ENCODE data around the gene LTBP1. TPM values are rescaled to one million over a fixed set of nuclear protein-coding genes. Genes with fewer than 3 reads are reported as not detected.

LTBP1 gene
- total RNA-seq, 1 donor from 2014 or later: 29.7 TPM

GRCh38 chr2:33225350-33225749 lies 278.6 kb downstream of the LTBP1 start:
- peaks cover 12% of the 10 kb centered on the region for H3K36me3 ChIP-seq (ENCODE audit: insufficient read depth, low read length)
- no peak overlapping the region for H3K4me2 ChIP-seq (ENCODE audit: low read length)
- no peaks in the 10 kb centered on the region for H3K36me3 Mint-ChIP-seq (ENCODE audit: low read depth, unreplicated experiment)
- no peak overlapping the region for H3K4me3 ChIP-seq (ENCODE audit: insufficient read depth, low read depth, low read length)
- no peak for DNase-seq (ENCODE audit: low read depth)
- no peaks in the 10 kb centered on the region for H3K27me3 ChIP-seq (ENCODE audit: insufficient read depth, low read length)
- H4K20me1 ChIP-seq (ENCODE audit: insufficient read depth, low read length): no peaks in the 10 kb centered on the region
- TF ChIP-seq, protein P1, sequence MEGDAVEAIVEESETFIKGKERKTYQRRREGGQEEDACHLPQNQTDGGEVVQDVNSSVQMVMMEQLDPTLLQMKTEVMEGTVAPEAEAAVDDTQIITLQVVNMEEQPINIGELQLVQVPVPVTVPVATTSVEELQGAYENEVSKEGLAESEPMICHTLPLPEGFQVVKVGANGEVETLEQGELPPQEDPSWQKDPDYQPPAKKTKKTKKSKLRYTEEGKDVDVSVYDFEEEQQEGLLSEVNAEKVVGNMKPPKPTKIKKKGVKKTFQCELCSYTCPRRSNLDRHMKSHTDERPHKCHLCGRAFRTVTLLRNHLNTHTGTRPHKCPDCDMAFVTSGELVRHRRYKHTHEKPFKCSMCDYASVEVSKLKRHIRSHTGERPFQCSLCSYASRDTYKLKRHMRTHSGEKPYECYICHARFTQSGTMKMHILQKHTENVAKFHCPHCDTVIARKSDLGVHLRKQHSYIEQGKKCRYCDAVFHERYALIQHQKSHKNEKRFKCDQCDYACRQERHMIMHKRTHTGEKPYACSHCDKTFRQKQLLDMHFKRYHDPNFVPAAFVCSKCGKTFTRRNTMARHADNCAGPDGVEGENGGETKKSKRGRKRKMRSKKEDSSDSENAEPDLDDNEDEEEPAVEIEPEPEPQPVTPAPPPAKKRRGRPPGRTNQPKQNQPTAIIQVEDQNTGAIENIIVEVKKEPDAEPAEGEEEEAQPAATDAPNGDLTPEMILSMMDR (IDR thresholded peaks at IDR 0.05; ENCODE audit: insufficient read depth, low read depth, low read length): no peak
- TF ChIP-seq EZH2 (IDR thresholded peaks at IDR 0.05; ENCODE audit: insufficient read depth, low read length): no peak
- H3K79me2 ChIP-seq (ENCODE audit: insufficient read depth, low read length): no peaks in the 10 kb centered on the region
- no peaks in the 10 kb centered on the region for H3K27me3 Mint-ChIP-seq (ENCODE audit: low read depth, unreplicated experiment)
- peak; percentile 41 for FAIRE-seq
- H3K9ac ChIP-seq (ENCODE audit: low read length): no peak overlapping the region
- no peak overlapping the region for H3K27ac ChIP-seq (ENCODE audit: low read depth, low read length)
- H3K4me1 Mint-ChIP-seq (ENCODE audit: low read depth, unreplicated experiment): peaks cover 7% of the 10 kb centered on the region
- H3K4me3 Mint-ChIP-seq (ENCODE audit: unreplicated experiment): no peak overlapping the region
- H2AFZ ChIP-seq (ENCODE audit: low read depth, low read length): no peak overlapping the region
- peaks cover 5% of the 10 kb centered on the region for H3K9me3 Mint-ChIP-seq (ENCODE audit: unreplicated experiment)
- no peak overlapping the region for H3K27ac Mint-ChIP-seq (ENCODE audit: unreplicated experiment)
- H3K4me1 ChIP-seq (ENCODE audit: insufficient read depth, low read length): peaks cover 9% of the 10 kb centered on the region
- H3K9me3 ChIP-seq (ENCODE audit: insufficient read depth, low read depth, low read length): no peaks in the 10 kb centered on the region

- no peaks in the 10 kb centered on the region for H3K36me3 Mint-ChIP-seq (ENCODE audit: low read depth, unreplicated experiment)
- Histone ChIP-seq H3K4me1 (ENCODE audit: insufficient read depth, low read length) (peaks cover 11% of the 10 kb centered on the region), H3K9ac (ENCODE audit: low read length) (no peak overlapping the region), H3K36me3 (ENCODE audit: insufficient read depth, low read length) (peaks cover 12% of the 10 kb centered on the region), H3K27ac (ENCODE audit: low read depth, low read length) (no peak overlapping the region), H3K27me3 (ENCODE audit: insufficient read depth, low read length) (no peaks in the 10 kb centered on the region), H3K79me2 (ENCODE audit: insufficient read depth, low read length) (no peaks in the 10 kb centered on the region), H3K9me3 (ENCODE audit: insufficient read depth, low read depth, low read length) (no peaks in the 10 kb centered on the region), H2AFZ (ENCODE audit: low read depth, low read length) (no peak overlapping the region), H3K4me2 (ENCODE audit: low read length) (no peak overlapping the region), H3K4me3 (ENCODE audit: insufficient read depth, low read depth, low read length) (no peak overlapping the region), H4K20me1 (ENCODE audit: insufficient read depth, low read length) (no peaks in the 10 kb centered on the region)
- FAIRE-seq (no peak), DNase-seq (ENCODE audit: low read depth) (no peak)
- no peaks in the 10 kb centered on the region for H3K27me3 Mint-ChIP-seq (ENCODE audit: low read depth, unreplicated experiment)
- no peaks in the 10 kb centered on the region for H3K4me1 Mint-ChIP-seq (ENCODE audit: low read depth, unreplicated experiment)
- TF ChIP-seq EZH2 (IDR thresholded peaks at IDR 0.05; ENCODE audit: insufficient read depth, low read length): no peak
- TF ChIP-seq, protein P1 (IDR thresholded peaks at IDR 0.05; ENCODE audit: insufficient read depth, low read depth, low read length): no peak
- no peak overlapping the region for H3K27ac Mint-ChIP-seq (ENCODE audit: unreplicated experiment)
- peaks cover 5% of the 10 kb centered on the region for H3K9me3 Mint-ChIP-seq (ENCODE audit: unreplicated experiment)
- H3K4me3 Mint-ChIP-seq (ENCODE audit: unreplicated experiment): no peak overlapping the region
Observed at GRCh38 chr2:33226546-33226945, 279.8 kb downstream of the LTBP1 start.

DNA sequence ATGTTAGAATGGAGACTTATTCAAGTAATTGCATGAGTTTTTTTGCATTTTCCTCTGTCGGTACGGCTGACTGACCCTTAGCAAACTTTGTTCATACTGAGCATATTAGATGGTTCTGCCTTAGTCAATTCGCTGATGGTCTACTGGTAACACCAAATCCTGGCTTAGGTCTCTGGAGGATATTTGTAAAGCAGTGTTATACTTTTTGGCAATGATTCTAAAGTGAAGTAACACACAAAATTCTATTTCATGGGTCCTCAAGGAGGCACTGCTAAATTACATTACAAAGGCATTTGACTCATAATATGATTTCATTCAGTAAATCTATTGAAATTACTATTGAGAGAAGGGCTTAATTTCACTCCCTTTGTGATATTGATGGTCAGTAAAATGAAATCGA lies 282.9 kb downstream of the LTBP1 start:
- H3K27me3 Mint-ChIP-seq (ENCODE audit: low read depth, unreplicated experiment): no peaks in the 10 kb centered on the region
- Histone ChIP-seq H2AFZ (ENCODE audit: low read depth, low read length) (no peak overlapping the region), H3K4me2 (ENCODE audit: low read length) (no peak overlapping the region), H4K20me1 (ENCODE audit: insufficient read depth, low read length) (no peaks in the 10 kb centered on the region), H3K27ac (ENCODE audit: low read depth, low read length) (no peak overlapping the region), H3K9ac (ENCODE audit: low read length) (no peak overlapping the region), H3K36me3 (ENCODE audit: insufficient read depth, low read length) (peaks cover 3% of the 10 kb centered on the region), H3K27me3 (ENCODE audit: insufficient read depth, low read length) (no peaks in the 10 kb centered on the region), H3K9me3 (ENCODE audit: insufficient read depth, low read depth, low read length) (no peaks in the 10 kb centered on the region), H3K4me3 (ENCODE audit: insufficient read depth, low read depth, low read length) (no peak overlapping the region), H3K79me2 (ENCODE audit: insufficient read depth, low read length) (no peaks in the 10 kb centered on the region), H3K4me1 (ENCODE audit: insufficient read depth, low read length) (peaks cover 6% of the 10 kb centered on the region)
- TF ChIP-seq, protein P1 (IDR thresholded peaks at IDR 0.05; ENCODE audit: insufficient read depth, low read depth, low read length): no peak
- TF ChIP-seq EZH2 (IDR thresholded peaks at IDR 0.05; ENCODE audit: insufficient read depth, low read length): no peak
- H3K9me3 Mint-ChIP-seq (ENCODE audit: unreplicated experiment): peaks cover 5% of the 10 kb centered on the region
- H3K4me3 Mint-ChIP-seq (ENCODE audit: unreplicated experiment): no peak overlapping the region
- no peaks in the 10 kb centered on the region for H3K36me3 Mint-ChIP-seq (ENCODE audit: low read depth, unreplicated experiment)
- DNase-seq (ENCODE audit: low read depth) (no peak), FAIRE-seq (peak; percentile 68)
- no peak overlapping the region for H3K27ac Mint-ChIP-seq (ENCODE audit: unreplicated experiment)
- H3K4me1 Mint-ChIP-seq (ENCODE audit: low read depth, unreplicated experiment): no peaks in the 10 kb centered on the region

Measured in astrocyte (in vitro differentiated cells and primary cell).